ENCODE data around the gene ITGA2. TPM values are rescaled to one million over a fixed set of nuclear protein-coding genes. Genes with fewer than 3 reads are reported as not detected.

Gene ITGA2
- polyA plus RNA-seq (2013, experiment 1 of 2) = 1.8 TPM
- polyA plus RNA-seq (2013, experiment 2 of 2) = 2.0 TPM

DNA sequence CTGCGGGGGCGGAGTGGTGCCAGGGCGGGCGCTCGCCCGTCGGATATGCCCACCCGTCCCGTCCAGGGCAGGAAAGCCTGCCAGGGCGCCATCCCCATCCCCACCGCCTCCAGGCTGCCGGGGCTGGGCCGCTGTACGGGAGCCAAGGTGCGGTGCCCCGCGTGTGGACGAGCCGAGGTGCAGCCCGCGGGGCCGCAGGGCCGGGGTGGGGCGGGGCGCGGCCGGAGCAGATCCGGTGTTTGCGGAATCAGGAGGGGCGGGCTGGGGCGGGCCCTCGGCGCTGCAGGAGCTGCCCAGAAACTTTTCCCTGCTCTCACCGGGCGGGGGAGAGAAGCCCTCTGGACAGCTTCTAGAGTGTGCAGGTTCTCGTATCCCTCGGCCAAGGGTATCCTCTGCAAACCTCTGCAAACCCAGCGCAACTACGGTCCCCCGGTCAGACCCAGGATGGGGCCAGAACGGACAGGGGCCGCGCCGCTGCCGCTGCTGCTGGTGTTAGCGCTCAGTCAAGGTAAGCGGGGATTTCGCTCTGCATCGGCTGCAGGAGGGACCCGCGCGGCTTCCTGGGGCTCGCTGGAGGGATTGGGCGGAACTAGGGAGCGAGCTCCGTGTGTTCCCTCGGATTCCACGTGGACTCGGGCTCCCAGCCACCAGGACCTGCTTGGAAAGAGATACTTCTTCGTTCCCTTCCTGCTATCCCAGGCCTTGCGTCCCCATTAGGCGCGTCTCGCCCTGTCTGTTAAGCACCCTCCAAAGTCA is at the start of gene ITGA2:
TSS of gene ITGA2 (plus strand) at position 328 of the 756 bp plus-strand sequence. CDS start at position 445, 117 bp downstream.
- Histone ChIP-seq H3K9ac (ENCODE audit: low read depth, low read length) (peak within 1 kb of the TSS; percentile 56), H3K9me3 (ENCODE audit: insufficient read depth, low read depth, low read length) (no peaks in the 10 kb centered on the region), H3K27me3 (ENCODE audit: insufficient read depth, low read length) (peaks cover 35% of the 10 kb centered on the region), H3K4me1 (ENCODE audit: insufficient read depth, low read length) (peaks cover 7% of the 10 kb centered on the region; the same call in 1 of the 2 replicates), H3K36me3 (ENCODE audit: insufficient read depth, low read length) (no peaks in the 10 kb centered on the region), H3K27ac (ENCODE audit: low read depth, low read length) (no peak within 1 kb of the TSS), H3K4me3 (ENCODE audit: low read length) (peak within 1 kb of the TSS; percentile 65)
- WGBS = under 1% methylated on average over 64 of the region's 64 CpGs

DNA sequence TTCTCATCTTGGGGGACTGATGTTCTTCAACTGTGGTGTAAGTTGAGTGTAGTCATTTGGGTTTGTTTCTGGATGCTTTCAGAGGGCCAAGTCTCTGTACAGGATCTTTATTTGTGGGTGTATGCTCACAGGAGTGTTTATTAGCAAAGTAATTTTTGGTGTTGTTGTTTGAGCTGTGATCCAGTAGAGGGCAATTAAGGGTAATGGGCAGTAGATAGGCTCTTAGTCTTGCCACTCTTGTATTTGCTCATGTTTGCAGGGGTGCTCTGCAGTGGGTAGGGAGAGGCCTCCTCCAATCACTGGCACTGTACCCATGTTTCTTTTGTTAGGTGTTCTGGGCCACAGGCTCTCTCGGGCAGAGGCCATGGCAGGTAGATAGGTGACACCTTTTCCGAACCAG is 45.9 kb upstream of the ITGA2 start:
- Histone ChIP-seq H3K4me1 (ENCODE audit: insufficient read depth, low read length) (peaks cover 7% of the 10 kb centered on the region; the same call in 1 of the 2 replicates), H3K4me3 (ENCODE audit: low read length) (no peak overlapping the region), H3K9me3 (ENCODE audit: insufficient read depth, low read depth, low read length) (no peaks in the 10 kb centered on the region), H3K27me3 (ENCODE audit: insufficient read depth, low read length) (no peaks in the 10 kb centered on the region), H3K36me3 (ENCODE audit: insufficient read depth, low read length) (no peaks in the 10 kb centered on the region), H3K9ac (ENCODE audit: low read depth, low read length) (no peak overlapping the region), H3K27ac (ENCODE audit: low read depth, low read length) (no peak overlapping the region)
- 98% methylated on average over 2 of the region's 2 CpGs for WGBS

DNA sequence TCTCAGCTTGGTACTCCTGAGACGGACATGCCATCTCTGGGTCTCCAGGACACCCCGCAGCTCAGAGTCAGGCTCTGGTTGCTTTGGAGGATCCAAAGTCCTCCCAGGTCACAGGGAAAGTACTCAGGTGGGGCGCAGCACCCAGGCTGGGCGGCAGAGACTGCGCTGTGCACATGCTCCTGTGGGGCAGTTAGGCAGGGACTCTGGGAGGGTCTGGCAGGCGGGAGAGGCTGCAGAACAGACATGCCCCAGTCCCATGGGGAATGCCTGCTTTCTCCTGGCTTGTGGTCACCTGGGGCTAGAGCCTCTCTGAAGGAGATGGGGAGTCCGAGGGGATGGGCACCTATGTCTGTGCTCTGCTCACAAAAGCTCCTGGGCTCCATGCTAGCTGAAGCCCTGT is 45.3 kb upstream of the ITGA2 start:
- H3K27me3 ChIP-seq (ENCODE audit: insufficient read depth, low read length) = no peaks in the 10 kb centered on the region
- H3K9ac ChIP-seq (ENCODE audit: low read depth, low read length) = no peak overlapping the region
- no peaks in the 10 kb centered on the region for H3K36me3 ChIP-seq (ENCODE audit: insufficient read depth, low read length)
- H3K27ac ChIP-seq (ENCODE audit: low read depth, low read length) = no peak overlapping the region
- H3K4me1 ChIP-seq (ENCODE audit: insufficient read depth, low read length) = peaks cover 10% of the 10 kb centered on the region; the same call in 1 of the 2 replicates
- no peaks in the 10 kb centered on the region for H3K9me3 ChIP-seq (ENCODE audit: insufficient read depth, low read depth, low read length)
- H3K4me3 ChIP-seq (ENCODE audit: low read length) = no peak overlapping the region
- 95% methylated on average over 7 of the region's 7 CpGs for WGBS

DNA sequence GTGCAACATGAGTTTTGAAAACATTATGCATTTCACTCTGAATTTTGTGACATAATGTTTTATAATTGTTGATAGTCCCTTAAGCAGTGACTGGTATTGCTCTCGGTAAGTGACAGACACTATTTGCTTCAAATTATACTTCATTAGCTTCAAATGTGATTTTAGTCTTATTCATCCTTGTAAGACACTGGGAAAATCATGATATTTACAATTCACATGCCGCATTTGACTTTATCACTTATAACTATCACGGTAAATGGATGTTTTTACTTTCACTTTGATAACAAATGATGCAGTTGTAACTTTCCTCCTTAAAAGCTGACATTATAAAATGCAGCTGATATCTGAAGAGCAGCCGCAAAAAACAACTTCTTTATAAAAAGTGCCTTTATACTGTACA is 44.1 kb upstream of the ITGA2 start:
- WGBS = 94% methylated on average over 4 of the region's 4 CpGs
- Histone ChIP-seq H3K4me1 (ENCODE audit: insufficient read depth, low read length) (peaks cover 11% of the 10 kb centered on the region; the same call in 1 of the 2 replicates), H3K9ac (ENCODE audit: low read depth, low read length) (no peak overlapping the region), H3K36me3 (ENCODE audit: insufficient read depth, low read length) (no peaks in the 10 kb centered on the region), H3K4me3 (ENCODE audit: low read length) (no peak overlapping the region), H3K9me3 (ENCODE audit: insufficient read depth, low read depth, low read length) (no peaks in the 10 kb centered on the region), H3K27ac (ENCODE audit: low read depth, low read length) (no peak overlapping the region), H3K27me3 (ENCODE audit: insufficient read depth, low read length) (no peaks in the 10 kb centered on the region)

DNA sequence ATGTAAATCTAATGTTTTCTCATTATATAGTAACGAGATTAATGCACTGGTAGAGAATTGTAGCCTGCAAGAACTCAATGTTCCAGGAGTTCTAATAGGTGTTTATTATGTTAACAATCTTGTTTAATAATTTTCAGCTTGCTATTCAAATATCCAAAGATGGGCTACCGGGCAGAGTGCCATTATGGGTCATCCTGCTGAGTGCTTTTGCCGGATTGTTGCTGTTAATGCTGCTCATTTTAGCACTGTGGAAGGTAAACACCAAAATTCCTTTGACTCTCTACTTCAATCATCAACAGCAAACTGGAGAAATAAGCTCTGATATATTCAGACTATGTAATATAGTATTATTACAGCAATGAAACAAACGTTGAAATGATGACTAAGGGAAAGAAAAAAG is 41.9 kb upstream of the ITGA2 start:
- H3K9me3 ChIP-seq (ENCODE audit: insufficient read depth, low read depth, low read length) = no peaks in the 10 kb centered on the region
- H3K27me3 ChIP-seq (ENCODE audit: insufficient read depth, low read length) = no peaks in the 10 kb centered on the region
- no peak overlapping the region for H3K9ac ChIP-seq (ENCODE audit: low read depth, low read length)
- WGBS = 91% methylated on average over 3 of the region's 4 CpGs
- H3K27ac ChIP-seq (ENCODE audit: low read depth, low read length) = no peak overlapping the region
- H3K36me3 ChIP-seq (ENCODE audit: insufficient read depth, low read length) = no peaks in the 10 kb centered on the region
- peaks cover 11% of the 10 kb centered on the region; the same call in 1 of the 2 replicates for H3K4me1 ChIP-seq (ENCODE audit: insufficient read depth, low read length)
- no peak overlapping the region for H3K4me3 ChIP-seq (ENCODE audit: low read length)

DNA sequence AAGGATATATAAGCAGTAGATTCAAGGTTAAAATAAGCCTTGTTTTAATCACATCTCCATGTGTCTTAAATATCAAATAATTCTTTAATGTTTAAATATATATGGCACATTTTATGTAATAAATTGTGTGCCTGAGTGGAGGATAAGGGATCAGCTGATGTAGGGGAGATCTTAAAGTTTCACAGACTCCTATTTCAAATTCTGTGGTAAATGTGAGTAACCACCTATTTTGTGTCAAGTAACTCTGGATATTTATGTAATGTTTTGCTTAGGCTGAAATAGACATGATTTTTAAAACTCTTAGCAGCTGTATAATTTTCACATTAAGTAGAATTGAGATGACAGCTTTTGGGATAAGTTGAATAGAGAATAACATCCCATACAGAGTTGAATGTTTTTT is 41.3 kb upstream of the ITGA2 start:
- H3K4me3 ChIP-seq (ENCODE audit: low read length) = no peak overlapping the region
- no peak overlapping the region for H3K9ac ChIP-seq (ENCODE audit: low read depth, low read length)

DNA sequence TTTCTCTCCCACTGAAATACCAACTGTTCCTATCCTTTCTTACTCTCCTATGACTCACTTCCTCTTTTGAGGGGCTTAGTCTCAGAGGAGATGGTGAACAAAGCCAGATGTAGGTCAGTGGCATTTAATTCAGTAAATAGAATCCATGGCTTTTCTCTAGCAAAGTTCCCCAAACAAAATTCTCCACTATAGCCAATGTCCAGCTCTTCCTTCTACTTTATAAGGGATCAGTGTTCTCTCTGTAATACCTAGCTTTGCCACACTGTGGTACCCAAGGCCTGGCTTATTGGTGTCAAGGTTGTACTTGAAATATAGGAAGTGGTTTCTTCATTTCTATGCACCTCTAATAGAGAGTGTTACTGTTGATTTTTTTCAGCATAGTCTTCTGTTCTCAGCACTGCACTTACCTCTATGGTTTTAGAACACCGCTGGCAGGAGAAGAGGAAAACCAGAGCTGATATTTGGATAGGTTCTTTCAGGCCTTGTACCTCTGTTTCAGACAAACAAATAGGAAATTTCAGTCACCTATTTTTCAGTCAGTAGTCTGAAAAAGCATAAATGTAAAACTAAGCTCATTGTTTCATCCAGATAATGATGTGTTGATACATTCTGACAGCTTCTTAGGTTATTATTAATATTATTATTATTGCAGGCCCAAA is 40.6 kb upstream of the ITGA2 start:
- WGBS = 54% methylated on average over 1 of the region's 1 CpG
- H3K27ac ChIP-seq (ENCODE audit: low read depth, low read length) = no peak overlapping the region

More for the DNA sequence above, 41.3 kb upstream of the ITGA2 start:
- Histone ChIP-seq H3K27ac (ENCODE audit: low read depth, low read length) (no peak overlapping the region), H3K27me3 (ENCODE audit: insufficient read depth, low read length) (no peaks in the 10 kb centered on the region), H3K4me1 (ENCODE audit: insufficient read depth, low read length) (peaks cover 11% of the 10 kb centered on the region; the same call in 1 of the 2 replicates), H3K9me3 (ENCODE audit: insufficient read depth, low read depth, low read length) (no peaks in the 10 kb centered on the region), H3K36me3 (ENCODE audit: insufficient read depth, low read length) (no peaks in the 10 kb centered on the region)

DNA sequence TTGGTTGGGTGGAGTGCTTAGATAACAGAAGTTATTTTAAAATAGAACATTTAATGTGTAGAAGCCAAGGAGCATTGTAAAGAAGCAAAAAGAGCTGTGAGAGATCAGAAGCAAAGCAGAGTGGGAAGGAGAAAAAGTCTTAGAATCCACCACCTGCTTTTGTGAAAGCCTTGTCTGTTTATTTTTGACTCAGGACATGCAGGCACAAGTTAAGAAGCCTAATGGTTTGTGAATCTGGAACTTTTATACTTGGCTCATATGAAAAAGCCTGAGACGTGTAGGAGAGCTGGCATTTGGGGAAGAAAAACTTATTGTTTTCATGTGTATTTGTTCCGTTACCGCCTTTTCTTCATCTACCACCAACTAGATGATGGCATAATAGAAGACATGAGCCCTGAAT is 38.5 kb upstream of the ITGA2 start:
- H3K4me1 ChIP-seq (ENCODE audit: insufficient read depth, low read length) = peaks cover 11% of the 10 kb centered on the region; the same call in 1 of the 2 replicates
- no peak overlapping the region for H3K4me3 ChIP-seq (ENCODE audit: low read length)
- no peak overlapping the region for H3K9ac ChIP-seq (ENCODE audit: low read depth, low read length)
- H3K27ac ChIP-seq (ENCODE audit: low read depth, low read length) = no peak overlapping the region
- no peaks in the 10 kb centered on the region for H3K9me3 ChIP-seq (ENCODE audit: insufficient read depth, low read depth, low read length)
- no peaks in the 10 kb centered on the region for H3K27me3 ChIP-seq (ENCODE audit: insufficient read depth, low read length)
- WGBS = 91% methylated on average over 3 of the region's 3 CpGs
- H3K36me3 ChIP-seq (ENCODE audit: insufficient read depth, low read length) = no peaks in the 10 kb centered on the region

More for the DNA sequence above, 40.6 kb upstream of the ITGA2 start:
- no peak overlapping the region for H3K9ac ChIP-seq (ENCODE audit: low read depth, low read length)
- H3K4me3 ChIP-seq (ENCODE audit: low read length) = no peak overlapping the region
- no peaks in the 10 kb centered on the region for H3K9me3 ChIP-seq (ENCODE audit: insufficient read depth, low read depth, low read length)
- H3K36me3 ChIP-seq (ENCODE audit: insufficient read depth, low read length) = no peaks in the 10 kb centered on the region
- no peaks in the 10 kb centered on the region for H3K27me3 ChIP-seq (ENCODE audit: insufficient read depth, low read length)
- H3K4me1 ChIP-seq (ENCODE audit: insufficient read depth, low read length) = peaks cover 11% of the 10 kb centered on the region; the same call in 1 of the 2 replicates

DNA sequence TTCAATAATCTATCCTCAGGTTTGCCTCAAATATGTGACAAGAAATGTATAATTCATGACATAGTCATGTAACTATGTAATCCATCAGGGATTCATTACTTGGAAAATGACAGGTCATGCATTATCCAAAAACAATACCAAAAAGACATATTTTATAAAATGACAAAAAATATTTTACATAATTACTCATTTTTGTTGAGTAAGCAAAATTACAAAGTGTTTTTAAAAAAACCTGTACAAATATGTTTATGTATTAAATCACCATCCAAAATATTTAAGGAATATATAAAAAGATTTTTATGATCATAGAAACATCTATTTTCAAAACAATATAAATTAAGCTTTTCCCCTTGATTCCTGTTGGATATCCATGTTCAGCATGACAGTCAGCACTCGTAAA is 36.7 kb upstream of the ITGA2 start:
- H3K9ac ChIP-seq (ENCODE audit: low read depth, low read length) = no peak overlapping the region
- no peak overlapping the region for H3K4me3 ChIP-seq (ENCODE audit: low read length)
- no peaks in the 10 kb centered on the region for H3K27me3 ChIP-seq (ENCODE audit: insufficient read depth, low read length)
- H3K27ac ChIP-seq (ENCODE audit: low read depth, low read length) = no peak overlapping the region
- H3K4me1 ChIP-seq (ENCODE audit: insufficient read depth, low read length) = peaks cover 20% of the 10 kb centered on the region
- no peaks in the 10 kb centered on the region for H3K9me3 ChIP-seq (ENCODE audit: insufficient read depth, low read depth, low read length)
- H3K36me3 ChIP-seq (ENCODE audit: insufficient read depth, low read length) = no peaks in the 10 kb centered on the region
- WGBS = 90% methylated on average over 1 of the region's 1 CpG

DNA sequence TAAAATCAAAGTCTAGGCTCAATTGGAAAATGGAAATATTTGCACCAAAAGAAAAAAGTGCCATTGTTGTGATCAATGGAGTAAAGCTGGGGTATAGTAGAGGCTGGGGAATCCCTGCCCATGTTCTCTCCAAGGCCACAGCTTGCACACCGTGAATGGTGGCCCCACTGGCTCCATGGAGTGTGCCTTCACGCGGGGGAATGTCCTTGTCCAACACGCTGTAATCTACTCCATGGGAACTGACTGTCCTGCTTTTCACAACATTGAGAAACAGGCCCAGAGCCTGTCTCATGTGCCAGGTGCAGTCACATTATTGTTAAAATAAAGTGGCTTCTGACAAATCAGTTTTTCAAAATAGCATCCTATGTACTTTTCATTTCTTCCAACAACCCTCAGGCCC is 33.1 kb upstream of the ITGA2 start:
- Histone ChIP-seq H3K4me3 (ENCODE audit: low read length) (no peak overlapping the region), H3K4me1 (ENCODE audit: insufficient read depth, low read length) (peaks cover 10% of the 10 kb centered on the region), H3K9me3 (ENCODE audit: insufficient read depth, low read depth, low read length) (no peaks in the 10 kb centered on the region), H3K27me3 (ENCODE audit: insufficient read depth, low read length) (no peaks in the 10 kb centered on the region), H3K27ac (ENCODE audit: low read depth, low read length) (no peak overlapping the region), H3K9ac (ENCODE audit: low read depth, low read length) (no peak overlapping the region), H3K36me3 (ENCODE audit: insufficient read depth, low read length) (no peaks in the 10 kb centered on the region)
- WGBS = 96% methylated on average over 4 of the region's 4 CpGs

DNA sequence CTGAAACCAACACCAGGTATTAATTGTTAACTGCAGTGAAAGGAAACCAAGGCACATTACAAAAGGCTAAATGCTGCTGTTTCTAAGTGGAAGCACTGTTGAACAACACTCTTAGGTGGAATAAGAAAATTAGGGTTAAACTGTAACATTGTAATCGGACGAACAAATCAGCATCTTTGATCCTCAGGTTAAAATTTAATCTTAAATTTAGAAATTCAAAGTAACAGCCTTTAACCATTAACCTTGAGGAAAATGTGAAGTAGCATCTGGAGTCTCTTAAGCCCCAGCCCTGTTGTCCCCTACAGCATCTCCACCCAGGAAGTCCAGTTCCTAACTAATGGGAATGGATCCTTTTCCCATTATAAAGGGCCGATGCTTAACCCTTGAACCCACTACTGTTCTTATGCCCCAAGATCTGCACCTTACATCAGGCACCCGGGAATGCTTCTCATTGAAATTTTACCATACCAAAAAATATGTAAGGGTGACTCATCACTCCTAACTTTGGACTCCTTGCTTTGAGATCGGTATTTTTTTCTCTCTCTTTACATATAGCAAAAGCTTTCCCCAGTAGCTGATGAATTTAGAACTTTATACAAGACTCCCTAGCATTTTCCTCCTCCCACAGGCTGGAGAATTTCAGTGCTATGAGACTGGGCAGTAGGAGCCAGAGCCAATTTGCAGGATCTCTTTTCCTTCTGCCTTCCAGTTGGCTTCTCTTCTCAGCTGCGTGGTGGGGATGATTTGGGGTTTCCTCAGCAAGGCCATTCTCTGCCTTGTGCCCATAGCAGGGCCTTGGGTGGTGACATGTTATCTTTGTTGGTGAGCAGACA is 32.0 kb upstream of the ITGA2 start:
- Histone ChIP-seq H3K27me3 (ENCODE audit: insufficient read depth, low read length) (no peaks in the 10 kb centered on the region), H3K9me3 (ENCODE audit: insufficient read depth, low read depth, low read length) (no peaks in the 10 kb centered on the region), H3K9ac (ENCODE audit: low read depth, low read length) (no peak overlapping the region), H3K4me3 (ENCODE audit: low read length) (no peak overlapping the region), H3K4me1 (ENCODE audit: insufficient read depth, low read length) (peaks cover 10% of the 10 kb centered on the region), H3K36me3 (ENCODE audit: insufficient read depth, low read length) (no peaks in the 10 kb centered on the region), H3K27ac (ENCODE audit: low read depth, low read length) (no peak overlapping the region)
- 75% methylated on average over 5 of the region's 6 CpGs for WGBS
